AG04449 (cell line): ENCODE results near the gene JMJD8.
"Not testable (repeated sequence)": the region's sequence is repeated elsewhere in the genome, so short reads cannot be mapped to it uniquely, and the experiment has no call there.

Experiments
- CTCF ChIA-PET: fragments of 350-600 bp; formaldehyde crosslinking; extraction: SDS; loops from one replicate; lab custom pipeline; 2021; ENCODE audit warnings: antibody characterized with exemption; lab: Yijun Ruan, JAX
- POLR2A ChIA-PET: fragments of 400-600, 350-600 bp; formaldehyde crosslinking; extraction: SDS; loops from one replicate; lab custom pipeline; 2020; ENCODE audit warnings: antibody characterized with exemption, inconsistent platforms; lab: Yijun Ruan, JAX
- DNase-seq: peaks from one replicate; pipeline ENCODE4 v3.0.0-alpha.2; 2010; ENCODE audit warnings: low read depth, low spot score
- H3K4me3 ChIP-seq: 2 replicates; pipeline ENCODE4 v1.5.1; 2011; ENCODE audit warnings: low read depth, mild to moderate bottlenecking, control low read depth, low read length
- CTCF ChIP-seq: IDR thresholded peaks from one replicate; pipeline ENCODE4 v1.5.1; 2011; ENCODE audit warnings: mild to moderate bottlenecking, moderate library complexity, low read length, control low read depth, inconsistent platforms; ENCODE audit not compliant: insufficient read depth; ENCODE audit errors: missing control alignments

The JMJD8 gene

GRCh38 chr16:715477-716199 lies 31.5 kb upstream of the JMJD8 start:
- DNase-seq: no peak
- POLR2A ChIA-PET: interaction anchor here (0.6 to 1.1 kb wide), 5 partner anchors 9 to 69 kb away, joined by 3 to 6 read pairs (median 4); partner anchors contain the start of gene STUB1
- peak; percentile 12 for TF ChIP-seq CTCF
- CTCF ChIA-PET: interaction anchor here (0.5 to 10.1 kb wide), 13 partner anchors 8 to 340 kb away, joined by 3 to 210 read pairs (median 5); partner anchors contain the start of genes CCDC78, CHTF18, CIAO3 and HAGHL
- H3K4me3 ChIP-seq: peak overlapping the region; percentile 65

GRCh38 chr16:714558-715476 lies 30.7 kb upstream of the JMJD8 start, which contains the start of gene METRN:
Gene METRN (plus strand): TSS chr16:715118. CDS start chr16:715290, 172 bp downstream.
- H3K4me3 ChIP-seq: peak within 1 kb of the TSS; percentile 65
- no peak for TF ChIP-seq CTCF
- no peak for DNase-seq
- ChIA-PET POLR2A (interaction anchor here (1.0 kb wide), 2 partner anchors 9 to 70 kb away, joined by 3 to 4 read pairs; no protein-coding TSS in a partner anchor), CTCF (interaction anchor here (0.5 to 10.1 kb wide), 11 partner anchors 7 to 385 kb away, joined by 3 to 210 read pairs (median 4); partner anchors contain the start of genes CCDC78, CHTF18, CIAO3 and HAGHL)

GRCh38 chr16:714079-714478 lies 29.9 kb upstream of the JMJD8 start:
- no peak overlapping the region for H3K4me3 ChIP-seq
- ChIA-PET CTCF (interaction anchor here (1.0 to 10.1 kb wide), 8 partner anchors 12 to 385 kb away, joined by 3 to 210 read pairs (median 29); partner anchors contain the start of genes CCDC78, CHTF18, CIAO3 and HAGHL), POLR2A (no interaction called here)

GRCh38 chr16:712740-713250 lies 28.7 kb upstream of the JMJD8 start:
- CTCF ChIA-PET: interaction anchor here (0.6 to 10.1 kb wide), 31 partner anchors 7 to 401 kb away, joined by 3 to 210 read pairs (median 6); partner anchors contain the start of genes ANTKMT, CCDC78, CHTF18 and CIAO3
- DNase-seq: peak; percentile 79
- TF ChIP-seq CTCF: peak; percentile 30
- H3K4me3 ChIP-seq: not testable (repeated sequence)
- POLR2A ChIA-PET: interaction anchor here (1.1 kb wide), 2 partner anchors 9 to 70 kb away, joined by 4 read pairs; no protein-coding TSS in a partner anchor

More at GRCh38 chr16:714079-714478, 29.9 kb upstream of the JMJD8 start:
- no peak for DNase-seq
- no peak for TF ChIP-seq CTCF

- POLR2A ChIA-PET: interaction anchor here (1.1 kb wide), 2 partner anchors 10 to 71 kb away, joined by 4 read pairs; no protein-coding TSS in a partner anchor
- no peak for DNase-seq
- CTCF ChIA-PET: interaction anchor here (0.6 to 10.1 kb wide), 32 partner anchors 8 to 399 kb away, joined by 3 to 210 read pairs (median 6); partner anchors contain the start of genes ANTKMT, CCDC78, CHTF18 and CIAO3
- TF ChIP-seq CTCF: peak; percentile 96
- no peak overlapping the region for H3K4me3 ChIP-seq
Observed at GRCh38 chr16:711548-712320, 27.6 kb upstream of the JMJD8 start.
